8988T (cell line): Measurements from ENCODE around the gene SPDEF.

Source experiments
- DNase-seq: peaks from one replicate; pipeline ENCODE4 v3.0.0; 2011

SPDEF gene

GRCh38 chr6:34526241-34526972 is 29.7 kb downstream of the SPDEF start:
- no peak for DNase-seq

DNA sequence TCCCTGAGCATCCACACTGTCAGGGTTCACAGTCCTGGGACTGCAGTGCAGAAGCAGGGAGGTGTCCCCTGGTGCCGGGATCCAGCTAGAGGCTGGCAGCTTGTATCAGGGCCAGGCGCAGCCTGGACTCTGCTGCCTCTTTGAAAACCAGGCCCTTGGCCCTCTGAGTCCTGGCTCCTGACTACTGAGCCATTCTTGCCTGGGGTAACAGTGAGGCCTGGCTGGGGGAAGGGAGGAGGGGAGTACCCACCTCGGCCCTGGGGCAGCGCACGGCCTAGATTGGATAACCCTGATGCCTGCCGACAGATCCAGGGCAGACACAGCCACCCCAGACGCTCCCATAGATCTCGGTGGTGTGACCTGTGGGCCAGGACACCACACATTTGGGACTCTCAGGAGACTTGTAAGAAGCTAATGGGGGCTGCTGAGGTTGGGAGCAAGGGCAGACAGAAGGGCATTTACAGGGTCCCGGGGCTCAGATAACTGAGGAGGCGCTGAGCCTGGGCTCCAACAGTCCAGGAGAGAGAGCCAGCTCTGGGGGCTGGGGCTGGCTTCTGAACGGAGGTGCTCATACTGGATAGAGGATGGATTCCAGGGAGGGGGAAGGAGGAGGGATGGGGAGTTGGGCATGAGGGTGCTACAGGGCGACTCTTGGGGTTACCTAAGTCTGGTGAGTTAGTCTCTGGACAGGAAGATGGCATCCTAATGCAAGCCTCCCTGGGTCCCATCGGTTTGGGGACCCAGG is 30.5 kb downstream of the SPDEF start:
- DNase-seq = no peak

DNA sequence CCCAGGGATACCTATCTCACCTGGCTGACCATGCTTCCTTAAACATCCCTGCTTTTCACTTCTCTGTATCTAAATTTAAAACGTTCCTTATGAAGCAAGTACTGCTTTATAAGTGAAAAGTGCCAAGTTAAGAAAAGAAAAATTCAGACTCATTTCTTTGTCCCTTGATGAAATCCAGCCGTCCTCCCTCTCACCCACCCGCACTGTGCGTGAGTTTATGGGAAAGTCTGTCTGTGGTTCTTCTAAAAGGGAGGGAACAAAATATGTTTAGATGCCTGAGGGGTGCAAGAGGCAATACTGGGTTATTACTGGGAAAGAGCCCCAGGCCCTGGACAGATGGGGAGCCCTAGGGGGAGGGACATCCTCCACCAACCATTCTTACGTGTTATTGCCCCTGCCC is 31.2 kb downstream of the SPDEF start:
- no peak for DNase-seq

- no peak for DNase-seq
Measured at GRCh38 chr6:34524499-34524898, 31.6 kb downstream of the SPDEF start.

GRCh38 chr6:34523441-34524206 is 32.5 kb downstream of the SPDEF start:
- no peak for DNase-seq

GRCh38 chr6:34522761-34523160 is 33.4 kb downstream of the SPDEF start:
- no peak for DNase-seq

- no peak for DNase-seq
Measured at GRCh38 chr6:34521463-34522285, 34.5 kb downstream of the SPDEF start.

- no peak for DNase-seq
Measured at GRCh38 chr6:34520645-34521462, 35.3 kb downstream of the SPDEF start.

GRCh38 chr6:34519971-34520644 is 36.0 kb downstream of the SPDEF start:
- no peak for DNase-seq

GRCh38 chr6:34518669-34519365 is 37.3 kb downstream of the SPDEF start:
- DNase-seq = no peak

GRCh38 chr6:34517966-34518365 is 38.2 kb downstream of the SPDEF start:
- DNase-seq = no peak

DNA sequence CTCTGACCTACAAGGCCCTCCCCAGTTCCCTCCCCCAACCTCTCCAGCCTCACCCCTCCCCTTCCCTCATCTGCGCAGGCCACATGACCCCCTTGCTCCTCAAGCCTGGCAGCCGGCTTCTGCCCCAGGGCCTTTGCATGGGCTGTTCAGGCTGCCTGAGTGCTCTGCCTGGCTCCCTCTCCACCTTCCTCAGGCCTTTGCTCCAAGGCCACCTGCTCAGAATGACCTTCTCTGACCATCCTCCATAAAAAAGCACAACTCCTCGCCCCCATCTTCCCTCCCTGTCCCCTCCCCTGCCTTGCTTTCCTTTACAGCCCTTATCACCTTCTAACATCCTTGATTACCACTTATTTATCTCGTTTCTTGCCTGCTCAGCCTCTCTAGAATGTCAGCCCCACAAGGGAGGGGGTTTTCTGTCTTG is 38.7 kb downstream of the SPDEF start:
- no peak for DNase-seq

GRCh38 chr6:34516391-34517324 is 39.5 kb downstream of the SPDEF start:
- DNase-seq = peak; percentile 12

- peak; percentile 5 for DNase-seq
Measured at GRCh38 chr6:34515473-34516387, 40.4 kb downstream of the SPDEF start.

DNA sequence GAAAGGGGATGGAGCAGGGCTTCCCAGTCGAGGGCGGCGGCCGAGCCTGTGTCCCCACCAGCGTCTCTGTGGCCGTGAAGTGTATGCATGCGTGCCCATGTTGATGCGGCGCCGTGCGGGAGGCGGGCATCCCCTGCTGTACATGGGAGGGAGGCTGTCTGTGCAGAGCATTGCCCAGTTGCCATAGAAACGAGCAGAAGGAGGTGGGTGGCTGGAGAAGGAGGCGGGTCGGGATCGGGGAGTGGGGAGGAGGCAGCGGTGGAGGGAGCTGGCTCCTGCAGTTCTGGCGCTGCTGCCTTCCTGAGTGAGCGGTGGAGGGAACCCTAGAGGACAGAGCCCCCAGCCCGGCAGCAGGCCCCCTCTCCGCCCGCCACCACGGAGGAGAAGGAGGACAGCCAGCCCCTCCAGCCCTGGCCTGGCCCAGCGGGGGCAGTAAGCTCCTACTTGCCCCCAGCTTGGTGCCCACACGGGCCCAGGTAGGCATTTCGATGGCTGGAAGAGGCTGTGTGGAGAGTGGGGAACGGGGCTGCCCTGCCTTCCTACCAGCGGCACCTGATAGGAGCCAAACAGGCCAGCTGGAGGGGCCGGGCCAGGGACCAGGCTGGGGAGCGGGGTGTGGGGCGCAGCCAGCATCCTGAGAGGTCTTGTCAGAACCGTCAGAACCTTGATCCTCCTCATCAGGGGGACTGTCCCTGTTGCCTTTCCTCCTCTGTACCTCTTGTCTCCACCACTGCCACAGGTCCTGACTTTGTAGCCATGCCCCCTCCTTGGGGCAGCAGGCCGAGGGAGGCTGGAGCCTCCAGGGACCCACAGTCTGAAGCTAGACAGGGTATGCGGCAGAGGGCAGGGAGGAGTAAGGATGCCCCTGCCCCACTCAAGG is 41.3 kb downstream of the SPDEF start:
- peak; percentile 21 for DNase-seq

DNA sequence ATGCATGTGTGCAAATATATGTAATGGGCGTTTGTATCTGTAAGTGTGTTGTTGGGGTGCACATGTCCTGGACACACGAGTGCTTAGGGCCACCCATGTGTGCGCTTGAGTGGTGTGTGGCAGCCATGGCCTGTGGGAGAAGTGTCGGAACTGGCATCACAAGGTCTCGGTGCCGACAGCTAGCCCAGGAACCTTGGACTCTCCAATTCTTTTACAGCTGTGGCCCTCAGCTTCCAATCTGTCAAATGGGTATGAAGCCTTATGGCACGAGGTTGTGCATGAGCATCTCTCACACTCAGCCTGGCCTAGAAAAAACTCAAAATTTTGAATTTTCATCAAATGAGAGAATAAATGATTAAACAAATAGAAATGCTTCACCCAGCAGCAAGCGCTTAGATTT is 42.0 kb downstream of the SPDEF start:
- DNase-seq = no peak

DNA sequence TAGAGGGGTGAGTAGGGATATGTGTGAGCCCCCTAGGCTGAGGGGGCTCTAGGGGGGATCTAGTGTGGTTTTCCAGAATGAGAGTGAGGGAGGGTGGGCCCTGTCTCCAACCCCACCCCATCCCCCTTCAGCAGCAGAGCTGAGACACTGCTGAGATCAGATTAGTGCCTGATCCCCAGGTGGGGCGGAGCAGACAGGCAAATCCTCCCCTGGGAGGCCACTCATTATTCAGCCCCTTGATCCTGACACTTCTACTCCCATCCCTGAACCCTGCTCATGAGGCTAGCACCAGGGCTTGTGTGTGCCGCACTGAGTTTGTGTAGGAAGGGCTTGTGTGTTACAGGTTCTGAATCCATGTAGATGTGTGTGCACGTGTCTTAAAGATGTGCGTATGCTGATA is 42.5 kb downstream of the SPDEF start:
- peak; percentile 7 for DNase-seq
